Retina (tissue), 1 donor: Measurements from ENCODE around the gene DPY19L3.

Experiments used
- DNase-seq: peaks from one replicate; pipeline ENCODE4 v3.0.0-alpha.2; 2016

Gene DPY19L3

DNA sequence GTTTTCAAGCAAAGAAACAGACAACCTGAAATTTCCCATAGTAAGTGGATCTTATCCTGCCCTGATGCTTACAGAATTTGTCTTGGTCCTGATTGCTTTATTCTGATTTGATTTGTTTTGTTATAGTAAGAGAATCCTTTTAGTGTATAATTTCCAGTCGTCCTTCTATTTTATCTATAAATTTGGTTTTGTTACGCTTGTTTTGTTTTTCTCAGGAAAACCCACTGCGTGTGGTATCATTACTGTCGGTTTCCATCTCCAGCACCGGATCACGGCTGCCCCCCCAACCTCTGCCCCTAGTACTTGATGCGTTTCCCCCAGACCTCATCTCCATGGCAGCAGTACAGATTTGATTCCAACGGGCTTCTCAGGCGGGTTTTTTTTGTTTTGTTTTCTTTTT lies 117.4 kb downstream of the DPY19L3 start:
- no peak for DNase-seq

DNA sequence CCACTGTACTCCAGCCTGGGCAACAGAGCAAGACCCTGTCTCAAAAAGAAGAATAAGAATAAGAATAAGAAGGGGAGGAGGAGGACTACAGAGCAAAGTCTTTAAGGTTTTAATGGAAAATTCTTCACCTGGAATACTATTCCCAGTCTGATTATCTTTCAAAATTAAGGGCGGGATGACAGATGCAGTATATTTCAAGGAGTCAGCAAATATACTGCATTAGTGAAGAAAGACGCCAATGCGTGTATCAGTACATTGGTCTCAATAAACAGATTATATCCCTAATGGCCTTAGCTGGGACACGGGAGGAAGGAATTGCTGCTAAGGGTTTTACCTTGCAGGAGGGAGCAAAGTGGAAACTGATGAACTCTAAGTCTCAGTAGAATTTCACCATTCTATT lies 121.3 kb downstream of the DPY19L3 start:
- no peak for DNase-seq

DNA sequence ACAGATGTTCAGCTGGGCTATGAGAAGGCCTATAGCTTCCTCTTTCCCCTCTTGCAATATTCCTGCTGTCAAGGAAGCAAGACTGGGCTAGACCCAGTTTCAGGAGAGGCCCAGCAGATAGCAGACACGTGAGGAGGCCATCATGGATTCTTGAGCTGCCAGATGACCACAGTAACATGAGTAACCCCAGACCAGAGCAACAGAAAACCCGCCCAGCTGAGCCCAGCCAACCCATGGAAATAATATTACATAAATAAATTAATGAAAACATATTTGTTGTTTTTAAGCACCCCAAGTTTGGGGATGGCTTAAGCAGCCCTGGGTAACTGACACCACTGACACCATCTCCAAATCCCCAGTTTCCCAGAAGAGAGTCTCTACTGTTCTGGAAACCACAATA lies 125.2 kb downstream of the DPY19L3 start:
- no peak for DNase-seq

DNA sequence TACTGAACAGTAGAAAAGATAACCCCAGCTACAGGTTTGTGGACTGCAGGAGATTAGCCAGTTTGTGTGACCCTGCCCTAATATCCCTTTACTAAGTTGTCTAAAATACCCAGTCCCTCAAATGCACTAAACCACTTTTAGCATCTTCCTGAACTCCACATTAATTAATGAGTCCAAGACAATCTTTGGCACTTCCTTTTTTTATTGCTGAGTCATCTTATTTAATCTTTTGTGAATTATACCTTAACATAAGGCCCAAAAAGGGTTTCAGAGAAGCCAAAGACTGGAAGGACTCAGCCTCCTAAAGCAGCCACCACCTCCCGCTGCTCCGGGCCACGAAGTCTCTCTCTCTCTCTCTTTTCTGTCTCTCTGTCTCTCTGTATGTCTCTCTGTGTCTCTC lies 126.7 kb downstream of the DPY19L3 start:
- DNase-seq = no peak
